ENCODE results near the gene LIMS1.

DNA sequence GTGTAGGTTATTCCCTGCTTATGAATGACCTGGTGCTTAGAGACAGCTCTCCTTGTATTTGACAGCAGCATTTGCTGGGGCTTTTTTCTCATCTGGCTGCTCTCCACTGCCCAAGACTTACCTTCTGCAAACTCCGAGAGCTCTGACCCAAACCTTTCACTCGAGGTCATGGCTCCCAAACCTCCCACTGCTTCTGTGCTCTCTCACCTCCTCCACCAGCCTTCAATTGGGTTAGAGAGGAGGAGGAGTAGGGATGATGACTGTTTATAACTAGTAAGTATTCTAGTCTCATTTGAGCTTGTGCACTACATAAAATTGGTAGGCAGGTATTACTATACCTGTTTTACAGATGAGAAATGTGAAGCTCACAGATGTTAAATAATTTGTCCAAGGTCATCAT is 40.1 kb downstream of the LIMS1 start:
- TF ChIP-seq, protein P1, sequence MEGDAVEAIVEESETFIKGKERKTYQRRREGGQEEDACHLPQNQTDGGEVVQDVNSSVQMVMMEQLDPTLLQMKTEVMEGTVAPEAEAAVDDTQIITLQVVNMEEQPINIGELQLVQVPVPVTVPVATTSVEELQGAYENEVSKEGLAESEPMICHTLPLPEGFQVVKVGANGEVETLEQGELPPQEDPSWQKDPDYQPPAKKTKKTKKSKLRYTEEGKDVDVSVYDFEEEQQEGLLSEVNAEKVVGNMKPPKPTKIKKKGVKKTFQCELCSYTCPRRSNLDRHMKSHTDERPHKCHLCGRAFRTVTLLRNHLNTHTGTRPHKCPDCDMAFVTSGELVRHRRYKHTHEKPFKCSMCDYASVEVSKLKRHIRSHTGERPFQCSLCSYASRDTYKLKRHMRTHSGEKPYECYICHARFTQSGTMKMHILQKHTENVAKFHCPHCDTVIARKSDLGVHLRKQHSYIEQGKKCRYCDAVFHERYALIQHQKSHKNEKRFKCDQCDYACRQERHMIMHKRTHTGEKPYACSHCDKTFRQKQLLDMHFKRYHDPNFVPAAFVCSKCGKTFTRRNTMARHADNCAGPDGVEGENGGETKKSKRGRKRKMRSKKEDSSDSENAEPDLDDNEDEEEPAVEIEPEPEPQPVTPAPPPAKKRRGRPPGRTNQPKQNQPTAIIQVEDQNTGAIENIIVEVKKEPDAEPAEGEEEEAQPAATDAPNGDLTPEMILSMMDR (IDR thresholded peaks at IDR 0.05): no peak
- no peak for TF ChIP-seq EP300 (IDR thresholded peaks at IDR 0.05)
